OCI-LY7 (cell line): Measurements from ENCODE around the gene C2CD4D.

Source experiments
- CTCF ChIP-seq: fragments of 200-600 bp; sonication (generic); conservative IDR thresholded peaks from 2 replicates; pipeline ENCODE4 v1.5.1; 2014; ENCODE audit warnings: mild to moderate bottlenecking, antibody characterized with exemption, low read length, moderate library complexity, mixed read lengths
- EZH2phosphoT487 ChIP-seq: fragments of 200-600 bp; sonication (generic); IDR thresholded peaks from 2 replicates; pipeline ENCODE4 v1.6.1; 2018; ENCODE audit warnings: low read depth, borderline replicate concordance, mild to moderate bottlenecking, mixed run types, antibody characterized with exemption, low read length, moderate library complexity, mixed read lengths

GRCh38 chr1:151819227-151819835, 20.3 kb downstream of the C2CD4D start:
- TF ChIP-seq CTCF (no peak), EZH2phosphoT487 (no peak)
